HepG2 (cell line): ENCODE results near the gene RAB36. TPM values are rescaled to one million over a fixed set of nuclear protein-coding genes. Genes with fewer than 3 reads are reported as not detected.

Source experiments
- ATAC-seq: fragments of 200-7000 bp; cut with Tn5 transposase; 3 replicates; pipeline ENCODE4 v1.9.1; 2020; ENCODE audit warnings: mild to moderate bottlenecking, moderate library complexity
- BruUV-seq: library from RNA; stranded (reverse); fragments of 400-500 nt; replicated peaks from 2 replicates; lab custom pipeline; 2021; lab: Mats Ljungman, UMichigan
- CTCF ChIA-PET: fragments of 300-600 bp; formaldehyde crosslinking; extraction: SDS; loops from one replicate; lab custom pipeline; 2021; ENCODE audit warnings: low total read pairs, inconsistent platforms, low intra/inter-chr PET ratio; lab: Yijun Ruan, JAX
- POLR2A ChIA-PET: fragments of 350-600 bp; sonication (Branson Sonifier 250); formaldehyde crosslinking; loops from one replicate; lab custom pipeline; 2020; ENCODE audit warnings: antibody characterized with exemption, inconsistent platforms; lab: Yijun Ruan, JAX
- DNase-seq: peaks from one replicate; pipeline ENCODE4 v3.0.0-alpha.2; 2015; ENCODE audit warnings: low spot score
- FAIRE-seq: peaks from 3 replicates; lab custom pipeline; 2011; peaks lifted over from hg19 to GRCh38; lab: Jason Lieb, UNC
- H2AFZ ChIP-seq: one replicate; pipeline ENCODE4 v1.6.1; 2011; ENCODE audit warnings: low read length, inconsistent platforms
- H3K27ac ChIP-seq: fragments of 300-600 bp; 3 replicates; pipeline ENCODE4 v1.8.0; 2011; ENCODE audit warnings: mixed run types, mild to moderate bottlenecking, mixed read lengths, low read length, inconsistent platforms; ENCODE audit not compliant: insufficient read depth; ENCODE audit errors: extremely low read length
- H3K27me3 ChIP-seq, 2 experiments: fragments of 200-600 bp in 1 of 2; 2 replicates in 1 of 2; 3 replicates in 1 of 2; pipeline versions ENCODE4 v1.6.0 to v1.8.0; 2011; ENCODE audit warnings: low read length in 2 of 2, mild to moderate bottlenecking in 2 of 2, moderate library complexity in 2 of 2, inconsistent platforms in 1 of 2; ENCODE audit not compliant: insufficient read depth in 2 of 2, control insufficient read depth in 1 of 2
- H3K36me3 ChIP-seq, 2 experiments: fragments of 200-600 bp in 1 of 2; replicated peaks in 1 of 2; 2 replicates in 1 of 2; 3 replicates in 1 of 2; pipeline versions ENCODE4 v1.5.1 to v1.8.0; 2011; ENCODE audit warnings: low read length in 2 of 2, inconsistent platforms in 1 of 2; ENCODE audit not compliant: insufficient read depth in 2 of 2, control insufficient read depth in 1 of 2
- H3K4me1 ChIP-seq: 2 replicates; pipeline ENCODE4 v1.5.1; 2012; ENCODE audit warnings: low read length, inconsistent platforms; ENCODE audit not compliant: insufficient read depth
- H3K4me2 ChIP-seq: 2 replicates; pipeline ENCODE4 v1.6.0; 2011; ENCODE audit warnings: low read depth, low read length, inconsistent platforms
- H3K4me3 ChIP-seq, 3 experiments: fragments of 200-600 bp in 1 of 3; sonication (generic), shearing (Covaris generic) in 1 of 3; replicated peaks in 1 of 3; 2 replicates each; pipeline ENCODE4 v1.5.1; 2011 to 2016; ENCODE audit warnings: low read length in 3 of 3, inconsistent platforms in 2 of 3, low read depth in 2 of 3, mild to moderate bottlenecking in 2 of 3, control low read depth in 1 of 3, mixed read lengths in 1 of 3; ENCODE audit not compliant: insufficient read depth in 1 of 3
- H3K79me2 ChIP-seq: one replicate; pipeline ENCODE4 v1.6.1; 2011; ENCODE audit warnings: low read length, inconsistent platforms; ENCODE audit not compliant: insufficient read depth
- H3K9ac ChIP-seq: 2 replicates; pipeline ENCODE4 v1.6.0; 2011; ENCODE audit warnings: mild to moderate bottlenecking, low read depth, low read length, inconsistent platforms; ENCODE audit not compliant: insufficient read depth
- H3K9me3 ChIP-seq: 2 replicates; pipeline ENCODE4 v1.5.1; 2012; ENCODE audit warnings: mild to moderate bottlenecking, low read length
- H4K20me1 ChIP-seq: 2 replicates; pipeline ENCODE4 v1.6.0; 2011; ENCODE audit warnings: inconsistent platforms, mild to moderate bottlenecking, low read length, moderate library complexity; ENCODE audit not compliant: insufficient read depth
- CHCHD3 ChIP-seq: sonication (generic); formaldehyde crosslinking; IDR thresholded peaks from 2 replicates; pipeline ENCODE4 v1.8.0; 2022; ENCODE audit warnings: mild to moderate bottlenecking, missing genetic modification reagents, moderate library complexity
- KMT2B ChIP-seq: IDR thresholded peaks from 2 replicates; pipeline ENCODE4 v1.6.1; 2016; ENCODE audit warnings: missing genetic modification reagents, missing compliant biosample characterization
- NFKBIZ ChIP-seq: IDR thresholded peaks from 2 replicates; pipeline ENCODE4 v1.6.1; 2018; ENCODE audit warnings: missing genetic modification reagents, missing compliant biosample characterization
- PLRG1 ChIP-seq: fragments of 450-650 bp; conservative IDR thresholded peaks from 2 replicates; pipeline ENCODE4 v1.6.1; 2016
- RNF2 ChIP-seq: fragments of 450-650 bp; conservative IDR thresholded peaks from 2 replicates; pipeline ENCODE4 v1.6.1; 2016; ENCODE audit warnings: low read depth
- ZNF3 ChIP-seq: IDR thresholded peaks from 2 replicates; pipeline ENCODE4 v1.7.0; 2017; ENCODE audit warnings: inconsistent platforms
- ZNF333 ChIP-seq: sonication (generic); formaldehyde crosslinking; IDR thresholded peaks from 2 replicates; pipeline ENCODE4 v1.4.0; 2020; ENCODE audit warnings: mild to moderate bottlenecking, missing genetic modification reagents, borderline replicate concordance
- ZSCAN22 ChIP-seq: sonication (generic); formaldehyde crosslinking; IDR thresholded peaks from 2 replicates; pipeline ENCODE4 v1.4.0; 2020; ENCODE audit warnings: mild to moderate bottlenecking, missing genetic modification reagents
- WGBS: methylation state at CpG from one replicate; pipeline ENCODE4 v1.1.6; 2017; ENCODE audit warnings: low lambda C conversion rate; 5-methylcytosine and 5-hydroxymethylcytosine counted together
- in situ Hi-C: cut with HindIII; loops from 2 replicates; pipeline ENCODE4 v1.10.0; 2017; ENCODE audit warnings: low pct_unique_long_range_greater_than_20kb; ENCODE audit not compliant: extremely low pct_ligation_motif_present
- intact Hi-C: fragments of 100-400 bp; cut with micrococcal nuclease; formaldehyde crosslinking; loops from one replicate; pipeline ENCODE4 v1.10.0; 2022; ENCODE audit not compliant: unreplicated experiment
- polyA plus RNA-seq, 8 experiments: library from polyadenylated mRNA; depleted of rRNA in 3 of 8; stranded (reverse) in 7 of 8; unstranded in 1 of 8; fragments of >200 nt; fragmentation: Illumina TruSeq in 4 of 8; extraction: Trizol in 4 of 8; gene quantifications; 2 replicates each; pipeline versions ENCODE4 v1.2.1 to v1.2.3, GENCODE V29; 2011 to 2016; ENCODE audit warnings: low read depth in 4 of 8, missing spikeins in 1 of 8, mixed read lengths in 1 of 8; ENCODE audit not compliant: insufficient read depth in 1 of 8
- total RNA-seq, 5 experiments: library from RNA; depleted of rRNA; stranded (reverse); fragments of >200 nt; fragmentation: Illumina TruSeq; extraction: Trizol; gene quantifications; 2 replicates each; pipeline ENCODE4 v1.2.3, GENCODE V29; 2016; ENCODE audit warnings: low read depth in 1 of 5
- TF ChIP-seq, protein P1 (sequence below): sonication (generic); formaldehyde crosslinking; conservative IDR thresholded peaks from 2 replicates; pipeline ENCODE4 v1.8.1; 2023; ENCODE audit warnings: missing genetic modification reagents
- TF ChIP-seq, protein P2 (sequence below): sonication (generic); formaldehyde crosslinking; conservative IDR thresholded peaks from 2 replicates; pipeline ENCODE4 v1.4.0; 2020; ENCODE audit warnings: missing genetic modification reagents

Gene RAB36
- total and polyA plus RNA-seq, 2 of the 13 experiments (the other 11 are each of a cell fraction or from before 2014, with no cell fraction given), result 0.24 to 0.86 TPM

DNA sequence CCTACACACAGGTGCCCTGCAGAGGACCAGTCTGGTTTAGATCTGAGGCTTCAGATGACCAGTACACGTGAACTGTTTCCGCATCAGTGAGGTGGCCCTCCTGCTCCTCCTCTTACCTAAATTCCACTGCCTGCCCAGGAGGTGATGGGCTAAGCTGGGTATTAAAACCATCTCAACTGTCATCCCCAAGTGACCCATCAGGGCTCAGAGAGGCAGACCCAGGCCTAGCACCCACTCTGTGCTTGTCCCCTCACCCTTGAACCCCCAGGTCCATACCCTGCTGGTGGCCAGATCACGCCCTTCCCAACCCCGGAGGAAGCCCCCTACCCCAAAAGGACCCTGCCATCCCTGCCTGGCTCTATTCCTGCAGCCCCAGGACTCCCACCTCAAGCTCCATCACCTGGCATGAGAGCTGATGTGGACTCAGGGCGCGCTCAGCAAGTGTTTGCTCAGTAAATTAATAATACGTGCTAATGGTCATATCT is 24.8 kb upstream of the RAB36 start (continued):
- TF ChIP-seq ZNF3 (CRISPR knock-in tag), result no peak
- TF ChIP-seq CHCHD3 (CRISPR knock-in tag), result no peak
- TF ChIP-seq PLRG1, result no peak
- no peak for TF ChIP-seq KMT2B (CRISPR knock-in tag)
- TF ChIP-seq, protein P1, sequence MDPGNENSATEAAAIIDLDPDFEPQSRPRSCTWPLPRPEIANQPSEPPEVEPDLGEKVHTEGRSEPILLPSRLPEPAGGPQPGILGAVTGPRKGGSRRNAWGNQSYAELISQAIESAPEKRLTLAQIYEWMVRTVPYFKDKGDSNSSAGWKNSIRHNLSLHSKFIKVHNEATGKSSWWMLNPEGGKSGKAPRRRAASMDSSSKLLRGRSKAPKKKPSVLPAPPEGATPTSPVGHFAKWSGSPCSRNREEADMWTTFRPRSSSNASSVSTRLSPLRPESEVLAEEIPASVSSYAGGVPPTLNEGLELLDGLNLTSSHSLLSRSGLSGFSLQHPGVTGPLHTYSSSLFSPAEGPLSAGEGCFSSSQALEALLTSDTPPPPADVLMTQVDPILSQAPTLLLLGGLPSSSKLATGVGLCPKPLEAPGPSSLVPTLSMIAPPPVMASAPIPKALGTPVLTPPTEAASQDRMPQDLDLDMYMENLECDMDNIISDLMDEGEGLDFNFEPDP (CRISPR knock-in tag), result no peak
- no peak for TF ChIP-seq RNF2

DNA sequence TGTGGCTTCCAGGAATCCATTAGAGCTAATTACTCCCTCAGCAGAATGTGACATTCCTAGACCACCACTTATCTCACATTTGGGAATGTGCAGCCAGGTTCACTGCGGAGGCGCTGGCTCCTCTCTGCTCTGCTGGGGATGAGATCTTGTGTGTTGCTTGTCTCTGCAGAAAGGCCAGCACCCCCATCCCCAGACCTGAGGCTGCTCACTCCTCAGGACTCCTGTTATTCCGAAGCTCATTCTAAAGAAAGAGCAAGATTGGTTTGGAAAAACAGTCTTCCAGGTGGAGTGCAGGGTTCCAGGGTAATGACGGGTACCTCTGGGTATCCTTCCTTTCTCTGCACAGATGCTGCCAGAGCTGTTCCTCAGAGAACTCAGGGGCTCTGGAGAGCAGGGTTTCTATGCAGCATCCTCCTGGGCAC is 24.3 kb upstream of the RAB36 start:
- DNase-seq (no peak), FAIRE-seq (no peak), ATAC-seq (no peak)
- no peak overlapping the region for H2AFZ ChIP-seq
- no TSS peak for BruUV-seq
- CTCF ChIA-PET, result no interaction called here
- peaks cover 7% of the 10 kb centered on the region for H3K4me1 ChIP-seq
- no peak overlapping the region for H3K4me3 ChIP-seq
- intact Hi-C loops, result loop anchor here (10.0 kb wide), 1 partner anchor 46 kb away; the partner anchor contains the start of gene GNAZ
- H3K4me2 ChIP-seq, result no peak overlapping the region
- in situ Hi-C loops, result loop anchor here (10.0 kb wide), 1 partner anchor 276 kb away; no protein-coding TSS in a partner anchor
- no peak overlapping the region for H3K9ac ChIP-seq
- H3K27me3 ChIP-seq, result no peaks in the 10 kb centered on the region
- H3K27ac ChIP-seq, result no peak overlapping the region
- TF ChIP-seq ZSCAN22 (CRISPR knock-in tag), result no peak
- TF ChIP-seq, protein P2, sequence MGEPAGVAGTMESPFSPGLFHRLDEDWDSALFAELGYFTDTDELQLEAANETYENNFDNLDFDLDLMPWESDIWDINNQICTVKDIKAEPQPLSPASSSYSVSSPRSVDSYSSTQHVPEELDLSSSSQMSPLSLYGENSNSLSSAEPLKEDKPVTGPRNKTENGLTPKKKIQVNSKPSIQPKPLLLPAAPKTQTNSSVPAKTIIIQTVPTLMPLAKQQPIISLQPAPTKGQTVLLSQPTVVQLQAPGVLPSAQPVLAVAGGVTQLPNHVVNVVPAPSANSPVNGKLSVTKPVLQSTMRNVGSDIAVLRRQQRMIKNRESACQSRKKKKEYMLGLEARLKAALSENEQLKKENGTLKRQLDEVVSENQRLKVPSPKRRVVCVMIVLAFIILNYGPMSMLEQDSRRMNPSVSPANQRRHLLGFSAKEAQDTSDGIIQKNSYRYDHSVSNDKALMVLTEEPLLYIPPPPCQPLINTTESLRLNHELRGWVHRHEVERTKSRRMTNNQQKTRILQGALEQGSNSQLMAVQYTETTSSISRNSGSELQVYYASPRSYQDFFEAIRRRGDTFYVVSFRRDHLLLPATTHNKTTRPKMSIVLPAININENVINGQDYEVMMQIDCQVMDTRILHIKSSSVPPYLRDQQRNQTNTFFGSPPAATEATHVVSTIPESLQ, result no peak
- TF ChIP-seq ZNF333, result no peak
- TF ChIP-seq NFKBIZ (CRISPR knock-in tag), result no peak
- no peaks in the 10 kb centered on the region for H4K20me1 ChIP-seq
- POLR2A ChIA-PET, result no interaction called here
- WGBS, result 96% methylated on average over 4 of the region's 4 CpGs
- no peaks in the 10 kb centered on the region for H3K79me2 ChIP-seq
- peaks cover 2 to 4% of the 10 kb centered on the region in 2 experiments; a peak in 3 of 5 replicates for H3K36me3 ChIP-seq
- H3K9me3 ChIP-seq, result no peaks in the 10 kb centered on the region
